Bronchial epithelial cell (primary cell): ENCODE data around the gene ITGA4. TPM values are rescaled to one million over a fixed set of nuclear protein-coding genes. Genes with fewer than 3 reads are reported as not detected.

Experiments used
- DNase-seq: peaks from one replicate; pipeline ENCODE4 v3.0.0-alpha.2; 2010; ENCODE audit warnings: low read depth
- FAIRE-seq: peaks from 2 replicates; lab custom pipeline; 2011; peaks lifted over from hg19 to GRCh38; lab: Jason Lieb, UNC
- H3K27me3 ChIP-seq: 2 replicates; pipeline ENCODE4 v1.5.1; 2011; ENCODE audit warnings: low read length; ENCODE audit not compliant: control insufficient read depth, insufficient read depth
- H3K36me3 ChIP-seq: 2 replicates; pipeline ENCODE4 v1.5.1; 2011; ENCODE audit warnings: low read length; ENCODE audit not compliant: control insufficient read depth, insufficient read depth
- H3K4me3 ChIP-seq: 2 replicates; pipeline ENCODE4 v1.5.1; 2011; ENCODE audit warnings: mild to moderate bottlenecking, low read depth, low read length, control low read depth
- total RNA-seq: library from RNA; depleted of rRNA; stranded (reverse); fragments of >200 nt; gene quantifications from 2 replicates; pipeline ENCODE4 v1.2.1, GENCODE V29; 2014
- TF ChIP-seq, protein P1 (sequence below): IDR thresholded peaks from 2 replicates; pipeline ENCODE4 v1.5.1; 2011; ENCODE audit warnings: mild to moderate bottlenecking, moderate library complexity, low read length, control low read depth, inconsistent platforms; ENCODE audit not compliant: insufficient read depth, severe bottlenecking

The ITGA4 gene
- total RNA-seq, 1 donor from 2014 or later = 0.79 TPM

GRCh38 chr2:181576431-181576830 is 119.2 kb downstream of the ITGA4 start:
- TF ChIP-seq, protein P1, sequence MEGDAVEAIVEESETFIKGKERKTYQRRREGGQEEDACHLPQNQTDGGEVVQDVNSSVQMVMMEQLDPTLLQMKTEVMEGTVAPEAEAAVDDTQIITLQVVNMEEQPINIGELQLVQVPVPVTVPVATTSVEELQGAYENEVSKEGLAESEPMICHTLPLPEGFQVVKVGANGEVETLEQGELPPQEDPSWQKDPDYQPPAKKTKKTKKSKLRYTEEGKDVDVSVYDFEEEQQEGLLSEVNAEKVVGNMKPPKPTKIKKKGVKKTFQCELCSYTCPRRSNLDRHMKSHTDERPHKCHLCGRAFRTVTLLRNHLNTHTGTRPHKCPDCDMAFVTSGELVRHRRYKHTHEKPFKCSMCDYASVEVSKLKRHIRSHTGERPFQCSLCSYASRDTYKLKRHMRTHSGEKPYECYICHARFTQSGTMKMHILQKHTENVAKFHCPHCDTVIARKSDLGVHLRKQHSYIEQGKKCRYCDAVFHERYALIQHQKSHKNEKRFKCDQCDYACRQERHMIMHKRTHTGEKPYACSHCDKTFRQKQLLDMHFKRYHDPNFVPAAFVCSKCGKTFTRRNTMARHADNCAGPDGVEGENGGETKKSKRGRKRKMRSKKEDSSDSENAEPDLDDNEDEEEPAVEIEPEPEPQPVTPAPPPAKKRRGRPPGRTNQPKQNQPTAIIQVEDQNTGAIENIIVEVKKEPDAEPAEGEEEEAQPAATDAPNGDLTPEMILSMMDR = no peak
- DNase-seq (no peak), FAIRE-seq (no peak)
- Histone ChIP-seq H3K4me3 (no peak overlapping the region), H3K27me3 (no peaks in the 10 kb centered on the region), H3K36me3 (no peaks in the 10 kb centered on the region)

DNA sequence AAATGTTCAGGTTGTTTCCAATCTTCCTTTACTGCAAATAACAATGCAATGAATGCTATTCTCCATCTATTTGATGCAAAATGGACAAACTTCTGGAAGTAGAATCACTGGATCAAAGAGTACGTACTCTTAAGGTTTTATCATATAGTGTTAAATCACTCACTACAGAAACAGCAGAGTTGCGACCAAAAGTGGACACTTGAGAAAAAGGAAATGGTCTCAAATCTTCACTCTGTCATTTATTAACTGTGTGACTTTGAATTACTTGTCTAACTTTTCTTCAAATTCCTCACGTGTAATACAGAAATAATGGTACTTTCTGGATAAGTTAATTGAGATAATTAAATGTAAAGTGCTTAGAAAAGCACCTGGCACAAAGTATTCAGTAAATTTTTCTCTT is 121.6 kb downstream of the ITGA4 start:
- Histone ChIP-seq H3K36me3 (no peaks in the 10 kb centered on the region), H3K4me3 (no peak overlapping the region), H3K27me3 (no peaks in the 10 kb centered on the region)
- FAIRE-seq (no peak), DNase-seq (no peak)
- TF ChIP-seq, protein P1 = no peak

DNA sequence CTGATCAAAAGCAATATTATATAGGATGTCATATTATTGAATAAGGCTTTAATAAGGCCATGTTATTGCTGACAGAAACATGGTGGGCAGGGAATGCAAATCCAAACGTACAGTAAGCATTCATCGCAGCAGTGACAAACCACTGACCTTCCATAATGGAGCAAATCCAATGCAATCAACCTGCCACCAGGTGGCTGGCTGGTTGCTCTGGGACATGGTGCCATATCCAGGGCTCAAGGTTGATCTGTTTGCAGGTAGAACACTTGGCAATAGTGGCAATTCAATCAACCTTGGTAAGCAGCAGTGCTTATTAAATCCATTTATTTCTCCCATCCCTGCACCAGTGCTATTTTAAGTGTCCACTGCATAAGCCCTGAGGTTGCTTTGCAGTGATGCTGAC is 124.3 kb downstream of the ITGA4 start:
- Histone ChIP-seq H3K4me3 (no peak overlapping the region), H3K27me3 (no peaks in the 10 kb centered on the region), H3K36me3 (no peaks in the 10 kb centered on the region)
- TF ChIP-seq, protein P1 = peak; percentile 50
- no peak for FAIRE-seq
- DNase-seq = peak; percentile 4

DNA sequence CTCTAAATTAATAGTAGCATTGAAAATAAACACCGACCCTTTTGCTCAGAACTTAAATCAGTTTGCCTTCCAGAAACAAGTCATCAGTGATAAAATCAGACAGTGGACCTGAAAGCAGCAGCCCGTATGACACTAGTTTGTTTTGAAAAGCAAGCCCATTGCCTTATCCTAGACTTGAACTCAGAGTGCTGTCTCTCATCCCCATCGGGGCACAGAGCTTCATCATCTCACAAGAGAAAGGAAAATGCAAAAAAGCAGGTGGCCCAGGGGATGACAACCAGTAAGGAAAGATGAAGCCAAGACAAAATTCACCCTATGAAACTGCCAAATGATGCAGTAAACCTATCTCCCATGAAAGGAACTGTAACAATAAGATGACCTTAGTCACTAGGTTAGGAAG is 128.5 kb downstream of the ITGA4 start:
- no peak overlapping the region for H3K4me3 ChIP-seq
- H3K27me3 ChIP-seq = no peaks in the 10 kb centered on the region
- H3K36me3 ChIP-seq = no peaks in the 10 kb centered on the region
- FAIRE-seq (no peak), DNase-seq (no peak)
- TF ChIP-seq, protein P1 = no peak

Other genes with a start within 250 kb of the ITGA4 start
- gene CERKL, start 199.7 kb downstream of the ITGA4 start, total RNA-seq = not detected in 2 replicates
- gene NEUROD1, start 223.1 kb downstream of the ITGA4 start, total RNA-seq = not detected in 2 replicates